Calu3 (cell line): ENCODE measurements around the gene ATP6V0A1. TPM values are rescaled to one million over a fixed set of nuclear protein-coding genes. Genes with fewer than 3 reads are reported as not detected.

Experiments
- BruUV-seq: library from RNA; stranded (reverse); fragments of 400-500 nt; replicated peaks from 2 replicates; lab custom pipeline; 2021; lab: Mats Ljungman, UMichigan
- CTCF ChIA-PET: fragments of 300-600 bp; sonication (Branson Sonifier 250); formaldehyde crosslinking; loops from one replicate; lab custom pipeline; 2022; ENCODE audit warnings: antibody characterized with exemption; lab: Charles Lee
- DNase-seq: peaks from one replicate; pipeline ENCODE4 v3.0.0; 2022
- H3K27ac Mint-ChIP-seq: one replicate; pipeline ENCODE4 v1.8.0; 2022; ENCODE audit warnings: mixed read lengths; ENCODE audit not compliant: unreplicated experiment
- H3K27me3 Mint-ChIP-seq: one replicate; pipeline ENCODE4 v1.8.0; 2022; ENCODE audit warnings: mixed read lengths; ENCODE audit not compliant: unreplicated experiment
- H3K36me3 Mint-ChIP-seq: one replicate; pipeline ENCODE4 v1.8.0; 2022; ENCODE audit warnings: mild to moderate bottlenecking, moderate library complexity, mixed read lengths; ENCODE audit not compliant: insufficient read depth, unreplicated experiment
- H3K4me1 Mint-ChIP-seq: one replicate; pipeline ENCODE4 v1.8.0; 2022; ENCODE audit warnings: mild to moderate bottlenecking, low read depth, mixed read lengths; ENCODE audit not compliant: unreplicated experiment
- H3K4me3 Mint-ChIP-seq: one replicate; pipeline ENCODE4 v1.8.0; 2022; ENCODE audit warnings: mild to moderate bottlenecking, low read depth, moderate library complexity, mixed read lengths; ENCODE audit not compliant: unreplicated experiment
- H3K9me3 Mint-ChIP-seq: one replicate; pipeline ENCODE4 v1.8.0; 2022; ENCODE audit warnings: low read depth, mixed read lengths; ENCODE audit not compliant: unreplicated experiment
- intact Hi-C: fragments of 100-400 bp; cut with micrococcal nuclease; formaldehyde crosslinking; loops from one replicate; pipeline ENCODE4 v1.10.0; 2022; ENCODE audit not compliant: unreplicated experiment
- microRNA-seq: library from miRNA; unstranded; fragments of <30 nt; microRNA quantifications from one replicate; pipeline ENCODE4 v1.2.0, GENCODE V29; 2022
- total RNA-seq: library from RNA; stranded (reverse); gene quantifications from 2 replicates; pipeline ENCODE4 v1.2.3, GENCODE V29; 2022
- TF ChIP-seq, protein P1 (sequence below): fragments of 200-600 bp; IDR thresholded peaks from one replicate; pipeline ENCODE4 v1.8.0; 2022; ENCODE audit warnings: antibody characterized with exemption; ENCODE audit not compliant: unreplicated experiment

Gene ATP6V0A1
- total RNA-seq, 1 experiment from 2014 or later = 141 TPM

DNA sequence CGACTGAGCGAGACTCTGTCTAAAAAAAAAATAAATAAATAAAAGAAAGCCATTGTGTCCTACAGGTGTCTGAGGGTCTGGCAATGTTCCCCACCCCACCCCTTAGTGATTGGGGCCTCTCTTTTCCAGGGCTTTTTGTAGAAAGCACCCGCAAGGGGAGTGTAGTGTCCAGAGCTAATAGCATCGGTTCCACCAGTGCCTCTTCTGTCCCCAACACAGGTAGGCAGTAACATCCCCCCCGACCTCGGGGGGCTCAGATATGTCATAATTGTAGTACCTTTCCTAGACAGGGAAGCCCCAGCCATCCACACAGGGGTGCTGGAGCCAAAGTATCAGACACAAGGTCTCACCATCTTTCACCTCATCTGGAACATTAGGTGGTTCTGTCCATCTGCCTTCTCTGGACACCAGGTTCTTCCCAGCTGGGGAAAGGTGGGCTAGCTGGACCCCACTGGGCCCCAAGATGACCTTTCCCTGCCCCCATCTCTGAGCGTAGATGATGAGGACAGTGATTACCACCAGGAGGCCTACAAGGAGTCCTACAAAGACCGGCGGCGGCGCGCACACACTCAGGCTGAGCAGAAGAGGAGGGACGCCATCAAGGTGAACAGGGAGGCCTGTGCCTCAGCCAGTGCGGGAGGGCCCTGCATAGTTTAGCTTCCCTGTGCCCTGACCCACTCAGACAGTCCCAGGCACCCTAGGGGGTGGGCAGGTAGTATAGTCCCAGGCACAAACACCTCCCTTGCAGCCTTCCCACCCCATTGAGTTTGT lies 109.8 kb downstream of the ATP6V0A1 start:
- TF ChIP-seq, protein P1, sequence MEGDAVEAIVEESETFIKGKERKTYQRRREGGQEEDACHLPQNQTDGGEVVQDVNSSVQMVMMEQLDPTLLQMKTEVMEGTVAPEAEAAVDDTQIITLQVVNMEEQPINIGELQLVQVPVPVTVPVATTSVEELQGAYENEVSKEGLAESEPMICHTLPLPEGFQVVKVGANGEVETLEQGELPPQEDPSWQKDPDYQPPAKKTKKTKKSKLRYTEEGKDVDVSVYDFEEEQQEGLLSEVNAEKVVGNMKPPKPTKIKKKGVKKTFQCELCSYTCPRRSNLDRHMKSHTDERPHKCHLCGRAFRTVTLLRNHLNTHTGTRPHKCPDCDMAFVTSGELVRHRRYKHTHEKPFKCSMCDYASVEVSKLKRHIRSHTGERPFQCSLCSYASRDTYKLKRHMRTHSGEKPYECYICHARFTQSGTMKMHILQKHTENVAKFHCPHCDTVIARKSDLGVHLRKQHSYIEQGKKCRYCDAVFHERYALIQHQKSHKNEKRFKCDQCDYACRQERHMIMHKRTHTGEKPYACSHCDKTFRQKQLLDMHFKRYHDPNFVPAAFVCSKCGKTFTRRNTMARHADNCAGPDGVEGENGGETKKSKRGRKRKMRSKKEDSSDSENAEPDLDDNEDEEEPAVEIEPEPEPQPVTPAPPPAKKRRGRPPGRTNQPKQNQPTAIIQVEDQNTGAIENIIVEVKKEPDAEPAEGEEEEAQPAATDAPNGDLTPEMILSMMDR = no peak
- no peaks in the 10 kb centered on the region for H3K9me3 Mint-ChIP-seq
- CTCF ChIA-PET = no interaction called here
- H3K36me3 Mint-ChIP-seq = peaks cover 88% of the 10 kb centered on the region
- H3K4me1 Mint-ChIP-seq = peaks cover 33% of the 10 kb centered on the region
- no peak overlapping the region for H3K4me3 Mint-ChIP-seq
- no peak for DNase-seq
- H3K27me3 Mint-ChIP-seq = no peaks in the 10 kb centered on the region
- H3K27ac Mint-ChIP-seq = peak overlapping the region; percentile 25
- intact Hi-C loops = no loop called here
- no TSS peak for BruUV-seq

DNA sequence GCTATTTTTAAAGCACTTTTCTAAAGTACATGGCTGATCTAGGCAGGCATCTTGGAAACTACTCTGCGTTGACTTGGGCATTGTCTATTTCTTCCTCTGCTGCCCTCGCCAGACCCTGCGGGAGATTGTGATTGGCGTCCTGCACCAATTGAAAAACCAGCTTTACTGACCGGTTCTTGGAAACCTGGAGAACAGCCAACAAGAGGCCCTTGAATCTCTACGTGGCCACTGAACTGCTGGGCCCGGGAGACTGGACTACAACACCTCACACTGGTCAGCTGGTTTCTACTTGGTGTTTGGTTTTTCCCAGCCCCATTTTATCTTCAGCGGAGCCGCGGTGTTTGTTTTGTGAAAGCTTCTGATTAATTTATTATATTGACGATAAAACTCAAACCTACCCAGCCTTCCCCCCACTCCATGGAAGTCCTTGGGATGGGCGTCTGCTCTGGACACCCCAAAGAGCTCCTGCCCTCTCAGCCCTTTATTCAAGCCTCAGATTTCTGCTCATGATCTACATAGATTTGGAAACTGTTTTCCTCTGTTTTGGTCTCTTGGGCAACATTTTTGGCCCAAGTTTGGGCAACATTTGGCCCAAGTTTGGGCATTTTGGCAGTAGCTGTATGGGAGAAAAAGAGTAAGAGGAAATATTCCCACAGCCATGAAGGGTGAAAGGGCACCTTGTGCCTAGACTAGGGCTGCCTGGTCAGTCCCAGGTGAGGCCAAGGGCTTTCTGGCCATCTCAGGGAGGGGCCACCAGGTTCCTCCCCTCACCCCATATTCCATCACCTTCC lies 113.0 kb downstream of the ATP6V0A1 start:
- peaks cover 88% of the 10 kb centered on the region for H3K36me3 Mint-ChIP-seq
- TF ChIP-seq, protein P1 = no peak

More for the DNA sequence above, 113.0 kb downstream of the ATP6V0A1 start:
- CTCF ChIA-PET = no interaction called here
- no peaks in the 10 kb centered on the region for H3K9me3 Mint-ChIP-seq
- peaks cover 34% of the 10 kb centered on the region for H3K4me1 Mint-ChIP-seq
- TSS peak; percentile 9 for BruUV-seq
- DNase-seq = no peak
- intact Hi-C loops = no loop called here
- no peaks in the 10 kb centered on the region for H3K27me3 Mint-ChIP-seq
- no peak overlapping the region for H3K27ac Mint-ChIP-seq
- H3K4me3 Mint-ChIP-seq = no peak overlapping the region

Small RNA genes within 50 kb of the gene (microRNA-seq; reads per million reads assigned to microRNA genes)
- gene MIR5010 (13.4 reads per million, percentile 38 among the genes with 10 or more reads in this experiment), gene MIR548AT (1.4 reads per million)

Other genes starting within 250 kb of the ATP6V0A1 start
- 45.4 and 45.8 TPM in 2 replicates for gene STAT5B, start 182.5 kb upstream of the ATP6V0A1 start, total RNA-seq
- 3.1 and 3.9 TPM in 2 replicates for gene STAT5A, start 170.4 kb upstream of the ATP6V0A1 start, total RNA-seq
- 183 and 196 TPM in 2 replicates for gene STAT3, start 70.4 kb upstream of the ATP6V0A1 start, total RNA-seq
- gene CAVIN1, start 35.6 kb upstream of the ATP6V0A1 start, total RNA-seq = 4.0 and 6.7 TPM in 2 replicates
- gene NAGLU, start 77.4 kb downstream of the ATP6V0A1 start, total RNA-seq = 53.8 and 59.1 TPM in 2 replicates
- gene HSD17B1, start 94.0 kb downstream of the ATP6V0A1 start, total RNA-seq = 0.88 and 1.0 TPM in 2 replicates
- 159 and 163 TPM in 2 replicates for gene COASY, start 103.3 kb downstream of the ATP6V0A1 start, total RNA-seq
- gene MLX, start 108.2 kb downstream of the ATP6V0A1 start, total RNA-seq = 65.0 and 69.8 TPM in 2 replicates
- gene PSMC3IP, start 118.9 kb downstream of the ATP6V0A1 start, total RNA-seq = 31.8 and 32.4 TPM in 2 replicates
- 71.2 and 80.6 TPM in 2 replicates for gene RETREG3, start 150.5 kb downstream of the ATP6V0A1 start, total RNA-seq
- 130 and 133 TPM in 2 replicates for gene TUBG1, start 150.8 kb downstream of the ATP6V0A1 start, total RNA-seq
- 23.6 and 26.1 TPM in 2 replicates for gene TUBG2, start 200.4 kb downstream of the ATP6V0A1 start, total RNA-seq
- gene PLEKHH3, start 218.1 kb downstream of the ATP6V0A1 start, total RNA-seq = 35.2 and 45.0 TPM in 2 replicates
- 0.33 and 0.42 TPM in 2 replicates for gene CCR10, start 223.0 kb downstream of the ATP6V0A1 start, total RNA-seq
- 1.2 and 1.3 TPM in 2 replicates for gene CNTNAP1, start 223.7 kb downstream of the ATP6V0A1 start, total RNA-seq